Fibroblast of skin of back (primary cell): ENCODE results near the gene STK32C.
"Not testable (repeated sequence)": the region's sequence is repeated elsewhere in the genome, so short reads cannot be mapped to it uniquely, and the experiment has no call there.

Experiments
- DNase-seq: peaks from one replicate; pipeline ENCODE4 v3.0.0-alpha.2; 2013

Gene STK32C

DNA sequence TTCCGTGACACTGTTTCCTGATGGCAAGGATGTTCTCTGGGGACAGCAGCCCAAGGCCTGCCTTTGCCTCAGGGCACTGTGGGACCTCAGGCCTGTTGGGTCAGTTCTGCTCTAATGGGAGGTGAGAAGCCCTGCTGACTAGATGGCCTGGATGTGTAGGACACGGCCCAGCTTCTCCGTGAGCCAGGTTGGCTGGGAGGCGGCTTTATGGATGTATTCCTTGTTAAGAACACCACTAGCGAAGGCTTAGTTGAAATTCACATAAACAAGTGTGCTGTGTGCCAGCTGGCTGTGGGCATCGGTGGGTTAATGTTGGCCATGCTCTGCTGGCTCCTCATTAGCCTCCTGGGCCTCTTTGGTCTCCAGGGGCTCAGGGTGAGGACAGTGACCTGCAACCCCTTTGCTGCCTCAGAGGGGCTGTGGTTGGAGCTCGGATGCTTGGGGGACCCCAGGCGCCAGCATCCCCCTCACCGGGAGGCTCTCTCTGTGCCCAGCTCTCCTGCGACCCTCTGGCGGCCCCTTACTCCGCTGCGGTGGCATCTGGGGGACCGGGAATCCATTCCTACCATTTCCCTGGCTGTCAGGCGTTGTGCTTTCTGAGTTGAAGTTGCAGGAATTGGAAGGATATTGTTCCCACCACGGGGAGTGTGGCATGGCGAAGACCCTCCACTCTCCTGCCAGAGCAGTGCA lies 143.8 kb downstream of the STK32C start:
- no peak for DNase-seq

- peak; percentile 22 for DNase-seq
Measured at GRCh38 chr10:132163278-132163765, 144.4 kb downstream of the STK32C start.

DNA sequence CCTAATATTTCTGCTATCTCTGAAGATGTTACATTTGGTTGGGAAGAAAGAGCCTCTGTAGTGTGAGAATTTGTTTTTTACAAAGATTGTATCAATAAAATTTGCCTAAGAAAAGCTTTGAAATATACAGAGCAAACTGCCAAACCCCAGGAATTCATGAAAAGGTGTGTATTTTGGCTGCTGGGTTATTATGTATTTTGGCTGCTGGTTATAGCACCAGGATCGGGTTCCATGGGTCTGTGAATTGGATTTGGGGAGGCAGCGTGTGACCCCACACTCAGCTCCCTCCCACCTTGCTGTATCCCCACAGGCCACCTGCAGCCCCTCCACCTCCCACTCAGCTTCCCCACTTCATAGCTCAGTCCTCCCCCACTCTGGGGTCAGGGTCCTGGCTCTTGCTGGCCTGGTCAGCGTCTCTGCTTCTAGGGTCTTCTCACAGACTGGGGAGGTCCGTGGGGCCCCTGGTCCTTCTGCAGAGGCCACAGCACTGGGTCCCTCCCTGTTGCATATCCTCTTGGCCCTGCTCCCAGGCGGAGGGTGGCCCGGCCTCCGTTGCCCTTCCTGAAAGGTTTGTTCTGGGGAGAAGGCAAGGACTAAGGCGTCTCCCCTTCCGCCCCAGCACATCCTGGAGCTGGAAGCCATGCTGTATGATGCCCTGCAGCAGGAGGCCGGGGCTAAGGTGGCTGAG lies 145.0 kb downstream of the STK32C start:
- DNase-seq = no peak

GRCh38 chr10:132162021-132162531 lies 145.7 kb downstream of the STK32C start:
- no peak for DNase-seq

DNA sequence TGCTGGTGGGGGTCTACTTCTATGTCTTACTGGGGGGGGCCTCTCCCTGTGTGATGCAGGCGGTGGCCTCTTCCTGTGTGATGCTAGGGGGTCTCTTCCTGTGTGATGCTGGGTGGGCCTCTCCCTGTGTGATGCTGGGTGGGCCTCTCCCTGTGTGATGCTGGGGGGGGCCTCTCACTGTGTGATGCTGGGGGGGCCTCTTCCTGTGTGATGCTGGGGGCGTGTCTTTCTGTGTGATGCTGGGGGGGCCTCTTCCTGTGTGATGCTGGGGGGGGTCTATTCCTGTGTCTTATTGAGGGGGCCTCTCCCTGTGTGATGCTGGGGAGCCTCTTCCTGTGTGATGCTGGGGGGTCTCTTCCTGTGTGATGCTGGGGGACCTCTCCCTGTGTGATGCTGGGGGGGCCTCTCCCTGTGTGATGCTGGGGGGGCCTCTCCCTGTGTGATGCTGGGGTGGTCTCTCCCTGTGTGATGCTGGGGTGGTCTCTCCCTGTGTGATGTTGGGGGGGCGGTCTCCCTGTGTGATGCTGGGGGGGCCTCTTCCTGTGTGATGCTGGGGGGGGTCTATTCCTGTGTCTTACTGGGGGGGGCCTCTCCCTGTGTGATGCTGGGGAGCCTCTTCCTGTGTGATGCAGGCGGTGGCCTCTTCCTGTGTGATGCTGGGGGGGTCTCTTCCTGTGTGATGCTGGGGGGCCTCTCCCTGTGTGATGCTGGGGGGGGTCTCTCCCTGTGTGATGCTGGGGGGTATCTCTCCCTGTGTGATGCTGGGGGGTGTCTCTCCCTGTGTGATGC lies 146.7 kb downstream of the STK32C start:
- not testable (repeated sequence) for DNase-seq

GRCh38 chr10:132160231-132160630 lies 147.5 kb downstream of the STK32C start:
- not testable (repeated sequence) for DNase-seq

GRCh38 chr10:132159302-132160230 lies 148.2 kb downstream of the STK32C start:
- DNase-seq = not testable (repeated sequence)

DNA sequence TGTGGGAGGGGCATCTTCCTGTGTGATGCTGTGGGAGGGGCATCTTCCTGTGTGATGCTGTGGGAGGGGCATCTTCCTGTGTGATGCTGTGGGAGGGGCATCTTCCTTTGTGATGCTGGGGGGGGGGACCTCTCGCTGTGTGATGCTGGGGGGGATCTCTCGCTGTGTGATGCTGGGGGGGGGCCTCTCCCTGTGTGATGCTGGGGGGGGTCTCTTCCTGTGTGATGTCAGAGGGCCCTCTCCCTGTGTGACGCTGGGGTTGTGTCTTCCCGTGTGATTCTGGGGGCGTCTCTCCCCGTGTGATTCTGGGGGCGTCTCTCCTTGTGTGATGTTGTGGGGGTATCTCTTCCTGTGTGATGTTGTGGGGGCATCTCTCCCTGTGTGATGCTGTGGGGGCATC lies 148.9 kb downstream of the STK32C start:
- DNase-seq = no peak

DNA sequence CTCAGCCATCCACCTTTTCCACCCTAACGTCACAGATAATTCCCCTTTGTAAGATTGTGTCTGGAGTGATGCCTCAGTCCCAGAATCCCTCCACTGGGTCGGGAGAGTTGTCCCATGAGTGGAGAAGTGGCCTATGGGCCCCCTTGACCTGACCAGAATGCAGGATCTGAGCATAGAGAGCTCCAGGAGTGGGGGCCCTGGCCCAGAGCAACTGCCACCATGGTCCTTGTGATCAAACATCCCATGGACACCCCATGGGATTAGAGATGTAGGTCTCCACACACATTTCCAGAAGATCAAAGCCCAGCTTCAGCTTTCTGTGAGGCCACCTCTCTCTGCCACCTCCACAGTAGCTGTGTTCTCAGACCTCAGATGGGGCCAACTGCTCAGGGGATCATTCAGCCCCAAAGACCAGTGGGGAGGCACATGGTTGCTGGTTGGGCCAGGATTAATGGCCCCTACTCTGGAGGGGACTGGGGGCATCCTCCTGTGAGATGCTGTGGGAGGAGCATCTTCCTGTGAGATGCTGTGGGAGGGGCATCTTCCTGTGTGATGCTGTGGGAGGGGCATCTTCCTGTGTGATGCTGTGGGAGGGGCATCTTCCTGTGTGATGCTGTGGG lies 149.5 kb downstream of the STK32C start:
- no peak for DNase-seq
